Aorta (tissue), 5 donors: ENCODE results near the gene METAP1D. TPM values are rescaled to one million over a fixed set of nuclear protein-coding genes. Genes with fewer than 3 reads are reported as not detected.

Source experiments
- ATAC-seq: fragments of 200-7000 bp; cut with Tn5 transposase; one replicate; pipeline ENCODE4 v1.9.1; 2022; ENCODE audit warnings: moderate library complexity; ENCODE audit not compliant: low FRiP score
- DNase-seq, 2 donors: peaks; one replicate each; pipeline ENCODE4 v3.0.0-alpha.2; 2020
- H3K27ac ChIP-seq, 2 donors: one replicate each; pipeline ENCODE4 v1.5.1; 2013; ENCODE audit warnings: low read length in 2 of 2, mild to moderate bottlenecking in 2 of 2, moderate library complexity in 2 of 2, control low read depth in 1 of 2, inconsistent platforms in 1 of 2, low read depth in 1 of 2
- H3K27me3 ChIP-seq, 2 donors: one replicate each; pipeline ENCODE4 v1.6.1; 2013; ENCODE audit warnings: control low read depth in 1 of 2, low read length in 1 of 2, mild to moderate bottlenecking in 1 of 2, moderate library complexity in 1 of 2; ENCODE audit not compliant: insufficient read depth in 2 of 2, control insufficient read depth in 1 of 2
- H3K36me3 ChIP-seq, 2 donors: one replicate each; pipeline ENCODE4 v1.6.1; 2013; ENCODE audit warnings: control low read depth in 1 of 2, low read length in 1 of 2, mild to moderate bottlenecking in 1 of 2; ENCODE audit not compliant: insufficient read depth in 2 of 2, control insufficient read depth in 1 of 2
- H3K4me1 ChIP-seq, 2 donors: one replicate each; pipeline ENCODE4 v1.6.1; 2013; ENCODE audit warnings: low read length in 2 of 2, control low read depth in 1 of 2, mild to moderate bottlenecking in 1 of 2, moderate library complexity in 1 of 2; ENCODE audit not compliant: insufficient read depth in 2 of 2, control insufficient read depth in 1 of 2
- H3K4me3 ChIP-seq, 2 donors: one replicate each; pipeline ENCODE4 v1.5.1; 2013; ENCODE audit warnings: low read length in 2 of 2, control low read depth in 1 of 2, mild to moderate bottlenecking in 1 of 2
- H3K9me3 ChIP-seq: one replicate; pipeline ENCODE4 v1.6.1; 2013; ENCODE audit warnings: mild to moderate bottlenecking, low read length; ENCODE audit not compliant: control insufficient read depth
- WGBS, 2 donors: extraction: QIAGEN DNeasy Blood & Tissue Kit; methylation state at CpG; one replicate each; pipeline ENCODE4 v1.1.7; 2013; 5-methylcytosine and 5-hydroxymethylcytosine counted together
- intact Hi-C, 2 donors: fragments of 100-400 bp; cut with DNase I; formaldehyde crosslinking; loops; one replicate each; pipeline versions ENCODE4 v1.14.2 to v1.15.0; 2022
- long read RNA-seq, 2 donors: library from polyadenylated mRNA; unstranded; transcript quantifications; one replicate each; pipeline ENCODE4 v2.0.0, GENCODE V29; 2020 to 2021
- polyA plus RNA-seq, 2 donors: library from polyadenylated mRNA; stranded (reverse); fragments of 200-250 nt; gene quantifications; one replicate each; pipeline ENCODE4 v1.2.3, GENCODE V29; 2013
- total RNA-seq, 2 donors: library from RNA; stranded (reverse); fragmentation: NEBNext Ultra II Directional; extraction: Animal tissue kit (Norgen Biotek cat#: 25700); gene quantifications; one replicate each; pipeline ENCODE4 v1.2.1, GENCODE V29; 2021
- donor health status: healthy with polysubstance abuse.
- donor health status: Bipolar disorder and iron deficiency.
- donor health status: DM: no; HTN: no; CAD: no.
- donor health status: DM: no; HTN: no; CAD: no.
- donor health status: DM: yes; HTN: yes; CAD: no.

METAP1D gene
- total RNA-seq (1 to 10 TPM; 2.9 to 5.4 TPM), polyA plus RNA-seq (1 to 10 TPM; 3.1 to 8.0 TPM)
- long read RNA-seq, donor 1, partial matches to known transcripts: 1 of 5 reads
- long read RNA-seq, donor 1, other reads (novel, unspliced or antisense): 3 of 5 reads
- long read RNA-seq, donor 2, partial matches to known transcripts: 0 of 2 reads
- long read RNA-seq, donor 2, other reads (novel, unspliced or antisense): 2 of 2 reads

DNA sequence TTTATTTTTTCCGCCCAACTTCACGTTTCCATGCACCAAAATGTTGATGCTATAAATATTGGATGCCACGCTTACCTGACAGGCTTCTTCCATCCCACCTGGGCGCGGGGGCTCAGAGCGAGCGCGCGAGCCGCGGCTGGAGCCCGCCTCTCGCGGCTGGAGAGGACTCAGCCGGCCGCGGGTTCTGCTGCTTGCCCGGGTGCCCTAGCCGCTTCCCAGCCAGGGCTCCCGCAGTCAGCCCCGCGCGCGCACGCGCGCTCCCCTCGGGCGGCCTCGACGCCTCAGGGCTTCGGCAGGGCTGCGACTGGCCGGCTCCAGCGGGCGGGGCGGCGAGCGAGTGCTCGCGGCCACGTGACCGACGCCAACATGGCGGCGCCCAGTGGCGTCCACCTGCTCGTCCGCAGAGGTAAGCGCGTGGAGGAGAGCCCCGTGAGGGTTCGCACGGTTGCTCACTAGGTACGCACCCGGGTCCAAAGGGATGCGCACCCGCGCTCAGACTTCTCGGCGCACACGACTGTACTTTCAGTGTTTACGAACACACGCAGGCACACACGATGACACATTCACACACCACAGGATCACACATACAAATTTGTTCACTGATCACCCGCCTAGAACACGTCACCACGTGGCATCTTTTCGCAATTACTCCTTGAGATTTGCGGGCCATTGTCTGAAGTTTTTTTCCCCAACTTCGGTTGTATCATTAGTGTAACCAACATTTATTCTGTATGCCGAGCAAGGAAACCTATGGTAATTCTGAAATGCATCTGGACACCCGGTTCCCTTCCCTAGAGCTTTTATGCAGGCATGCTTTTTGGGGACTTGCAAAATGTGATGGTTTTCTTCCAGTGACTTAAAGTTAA is at the start of gene METAP1D:
TSS of gene METAP1D (plus strand) at position 350 of the 866 bp plus-strand sequence. CDS start at position 367, 17 bp downstream.
- DNase-seq (peak; percentile 94 to 97), ATAC-seq (peak; percentile 99)
- 0% methylated on average over 51 to 73 of the region's 73 CpGs for WGBS, 2 donors
- intact Hi-C loops: loop anchor here in 1 of 2 donors (2.0 to 10.0 kb wide), 2 partner anchors 77 to 105 kb away; partner anchors contain the start of genes DLX2 and HAT1
- Histone ChIP-seq H3K4me3 (peak within 1 kb of the TSS; percentile 55 to 65), H3K27me3 (no peaks in the 10 kb centered on the region), H3K36me3 (no peaks in the 10 kb centered on the region), H3K27ac (no peak within 1 kb of the TSS), H3K9me3 (no peaks in the 10 kb centered on the region), H3K4me1 (no peaks in the 10 kb centered on the region)

DNA sequence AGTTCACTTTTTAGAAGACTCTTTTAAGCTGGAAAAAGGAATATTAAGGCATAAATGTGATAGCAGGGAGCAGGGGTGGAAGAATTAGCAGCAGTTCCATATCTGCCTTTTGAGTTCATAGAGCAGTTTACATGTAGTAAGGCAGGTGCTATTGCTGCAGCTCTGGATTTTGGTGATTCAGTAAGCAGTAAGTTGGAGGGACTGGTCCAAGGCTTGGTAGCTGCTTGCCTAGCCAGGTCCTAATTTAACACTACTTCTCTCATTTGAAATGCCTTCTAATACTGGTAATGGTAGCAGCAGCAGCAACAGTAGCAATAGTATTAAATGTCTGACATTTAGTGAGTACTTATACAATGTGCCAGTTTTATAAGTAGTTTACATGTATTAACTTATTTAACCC is 47.5 kb upstream of the METAP1D start:
- Histone ChIP-seq H3K9me3 (no peaks in the 10 kb centered on the region), H3K4me3 (no peak overlapping the region), H3K36me3 (peaks cover 0 to 3% of the 10 kb centered on the region in 2 donors), H3K4me1 (no peaks in the 10 kb centered on the region), H3K27me3 (no peaks in the 10 kb centered on the region), H3K27ac (no peak overlapping the region)
- no peak for ATAC-seq
- DNase-seq: no peak
- intact Hi-C loops: no loop called here

DNA sequence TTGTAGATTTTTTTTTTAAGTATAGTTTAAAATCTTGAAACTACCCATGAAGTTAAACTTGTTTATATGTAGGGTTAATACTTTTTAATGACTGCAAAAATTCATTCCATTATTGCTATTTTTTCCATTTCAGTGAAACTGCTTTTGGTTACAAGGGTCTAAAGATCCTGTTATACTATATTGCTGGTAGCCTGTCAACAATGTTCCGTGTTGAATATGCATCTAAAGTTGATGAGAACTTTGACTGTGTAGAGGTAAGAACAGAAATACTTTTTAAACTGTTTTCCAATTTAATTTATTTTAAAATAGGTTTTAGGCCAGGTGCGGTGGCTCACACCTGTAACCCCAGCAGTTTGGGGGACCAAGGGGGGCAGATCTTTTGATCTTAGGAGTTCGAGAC is 47.0 kb upstream of the METAP1D start:
- Histone ChIP-seq H3K36me3 (peaks cover 0 to 3% of the 10 kb centered on the region in 2 donors), H3K4me1 (no peaks in the 10 kb centered on the region), H3K4me3 (no peak overlapping the region), H3K27me3 (no peaks in the 10 kb centered on the region), H3K27ac (no peak overlapping the region), H3K9me3 (no peaks in the 10 kb centered on the region)
- intact Hi-C loops: no loop called here
- 96 to 98% methylated on average over 3 of the region's 3 CpGs for WGBS, 2 donors
- no peak for ATAC-seq
- no peak for DNase-seq

GRCh38 chr2:171956135-171956825 is 43.5 kb upstream of the METAP1D start:
- intact Hi-C loops: no loop called here
- Histone ChIP-seq H3K9me3 (no peaks in the 10 kb centered on the region), H3K4me3 (no peak overlapping the region), H3K4me1 (no peaks in the 10 kb centered on the region), H3K27me3 (no peaks in the 10 kb centered on the region), H3K36me3 (peaks cover 0 to 3% of the 10 kb centered on the region in 2 donors), H3K27ac (no peak overlapping the region)
- 95 to 99% methylated on average over 7 of the region's 7 CpGs for WGBS, 2 donors
- ATAC-seq: no peak
- peak in 1 of 2 donors; percentile 48 for DNase-seq

GRCh38 chr2:171957061-171957460 is 42.7 kb upstream of the METAP1D start:
- ATAC-seq (no peak), DNase-seq (no peak)
- H3K9me3 ChIP-seq: no peaks in the 10 kb centered on the region
- H3K4me1 ChIP-seq: no peaks in the 10 kb centered on the region
- H3K27me3 ChIP-seq: no peaks in the 10 kb centered on the region
- H3K27ac ChIP-seq: peak overlapping the region in 1 of 2 donors; percentile 43
- intact Hi-C loops: no loop called here
- 94 to 97% methylated on average over 2 of the region's 2 CpGs for WGBS, 2 donors
- H3K4me3 ChIP-seq: no peak overlapping the region
- H3K36me3 ChIP-seq: peaks cover 0 to 3% of the 10 kb centered on the region in 2 donors

- WGBS, 2 donors: 78 to 81% methylated on average over 3 of the region's 3 CpGs
- H3K4me1 ChIP-seq: no peaks in the 10 kb centered on the region
- intact Hi-C loops: no loop called here
- no peaks in the 10 kb centered on the region for H3K9me3 ChIP-seq
- no peak for ATAC-seq
- no peak for DNase-seq
- no peak overlapping the region for H3K4me3 ChIP-seq
- no peak overlapping the region for H3K27ac ChIP-seq
- H3K27me3 ChIP-seq: no peaks in the 10 kb centered on the region
- peaks cover 0 to 3% of the 10 kb centered on the region in 2 donors for H3K36me3 ChIP-seq
Observed at GRCh38 chr2:171958475-171958874, 41.3 kb upstream of the METAP1D start.

GRCh38 chr2:171959998-171960397 is 39.8 kb upstream of the METAP1D start:
- intact Hi-C loops: no loop called here
- ATAC-seq: no peak
- Histone ChIP-seq H3K4me3 (no peak overlapping the region), H3K4me1 (no peaks in the 10 kb centered on the region), H3K27me3 (no peaks in the 10 kb centered on the region), H3K36me3 (peaks cover 0 to 3% of the 10 kb centered on the region in 2 donors), H3K27ac (no peak overlapping the region), H3K9me3 (no peaks in the 10 kb centered on the region)
- no peak for DNase-seq
- WGBS, 2 donors: 93% methylated on average over 2 of the region's 2 CpGs

DNA sequence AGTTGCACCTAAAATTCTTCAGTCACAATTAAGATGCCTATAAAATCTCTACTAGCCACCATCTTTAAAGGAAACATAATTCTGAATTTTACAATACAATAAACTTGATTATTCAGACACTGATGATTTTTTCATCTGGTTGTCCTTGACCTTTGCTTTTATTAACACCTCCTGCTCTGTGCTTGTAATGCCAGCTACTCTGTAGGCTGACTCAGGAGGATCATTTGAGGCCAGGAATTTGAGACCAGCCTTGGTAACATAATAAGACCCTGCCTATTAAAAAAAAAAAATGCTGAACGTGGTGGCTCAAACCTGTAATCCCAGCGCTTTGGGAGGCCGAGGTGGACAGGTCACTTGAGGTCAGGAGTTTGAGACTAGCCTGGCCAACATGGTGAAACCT is 39.2 kb upstream of the METAP1D start:
- Histone ChIP-seq H3K9me3 (no peaks in the 10 kb centered on the region), H3K27me3 (no peaks in the 10 kb centered on the region), H3K4me1 (no peaks in the 10 kb centered on the region), H3K4me3 (no peak overlapping the region), H3K36me3 (peaks cover 0 to 3% of the 10 kb centered on the region in 2 donors), H3K27ac (no peak overlapping the region)
- intact Hi-C loops: no loop called here
- DNase-seq (no peak), ATAC-seq (no peak)
- 89 to 91% methylated on average over 3 of the region's 3 CpGs for WGBS, 2 donors
